Measurements from ENCODE around the gene NOC4L.
A peak's percentile ranks its signal among the peaks of the same experiment; 100 is the strongest.

NOC4L gene

GRCh38 chr12:132142679-132143335 is 1.4 kb upstream of the NOC4L start:
- H3K4me3 ChIP-seq (ENCODE audit: low read depth, low read length): peak overlapping the region; percentile 69
- DNase-seq (ENCODE audit: low read depth): no peak

GRCh38 chr12:132143336-132144071 is 753 bp upstream of the NOC4L start:
- TF ChIP-seq CTCF (IDR thresholded peaks at IDR 0.05; ENCODE audit: insufficient read depth, low read depth, low read length, missing control alignments): no peak
- peak; percentile 33 for DNase-seq (ENCODE audit: low read depth)
- H3K4me3 ChIP-seq (ENCODE audit: low read depth, low read length): peak overlapping the region; percentile 69

More at GRCh38 chr12:132142679-132143335, 1.4 kb upstream of the NOC4L start:
- TF ChIP-seq CTCF (IDR thresholded peaks at IDR 0.05; ENCODE audit: insufficient read depth, low read depth, low read length, missing control alignments): no peak

- no peak for DNase-seq (ENCODE audit: low read depth)
- no peak for TF ChIP-seq CTCF (IDR thresholded peaks at IDR 0.05; ENCODE audit: insufficient read depth, low read depth, low read length, missing control alignments)
- H3K4me3 ChIP-seq (ENCODE audit: low read depth, low read length): peak overlapping the region; percentile 85
These were observed 532 bp downstream of the NOC4L start for GRCh38 chr12:132144810-132145168.

GRCh38 chr12:132145334-132145733 is 1.1 kb downstream of the NOC4L start:
- DNase-seq (ENCODE audit: low read depth): no peak
- peak overlapping the region; percentile 85 for H3K4me3 ChIP-seq (ENCODE audit: low read depth, low read length)
- no peak for TF ChIP-seq CTCF (IDR thresholded peaks at IDR 0.05; ENCODE audit: insufficient read depth, low read depth, low read length, missing control alignments)

GRCh38 chr12:132146098-132146497 is 1.8 kb downstream of the NOC4L start:
- TF ChIP-seq CTCF (IDR thresholded peaks at IDR 0.05; ENCODE audit: insufficient read depth, low read depth, low read length, missing control alignments): no peak

GRCh38 chr12:132146772-132147422 is 2.6 kb downstream of the NOC4L start:
- DNase-seq (ENCODE audit: low read depth): no peak
- no peak for TF ChIP-seq CTCF (IDR thresholded peaks at IDR 0.05; ENCODE audit: insufficient read depth, low read depth, low read length, missing control alignments)
- no peak overlapping the region for H3K4me3 ChIP-seq (ENCODE audit: low read depth, low read length)

More at GRCh38 chr12:132146098-132146497, 1.8 kb downstream of the NOC4L start:
- H3K4me3 ChIP-seq (ENCODE audit: low read depth, low read length): no peak overlapping the region
- no peak for DNase-seq (ENCODE audit: low read depth)
